Measurements from ENCODE around the gene CDKAL1.

CDKAL1 gene

DNA sequence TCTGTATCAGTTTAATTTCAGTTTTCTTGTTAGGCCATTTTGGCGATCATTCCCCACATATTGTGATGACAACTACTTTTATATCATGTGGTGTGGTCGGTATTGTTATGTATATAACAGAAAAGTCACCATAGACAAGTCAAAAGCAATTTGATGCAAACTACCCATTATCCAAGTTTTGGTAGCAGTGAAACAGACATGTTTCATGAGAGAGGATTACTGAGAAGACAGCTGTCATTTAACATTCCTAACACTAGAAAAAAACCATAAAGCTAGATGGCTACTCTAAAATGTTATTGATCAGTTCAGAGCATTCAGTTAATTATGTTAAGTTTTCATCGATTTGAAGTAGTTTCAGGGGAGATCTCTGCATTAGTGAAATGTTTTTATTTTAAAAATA, 597.1 kb downstream of the CDKAL1 start:
- DNase-seq, result no peak
- H3K9ac ChIP-seq (ENCODE audit: low read depth, low read length), result no peak overlapping the region
- H3K4me2 ChIP-seq (ENCODE audit: insufficient read depth, low read length), result no peak overlapping the region
- no peak overlapping the region for H3K4me3 ChIP-seq (ENCODE audit: low read depth in 1 of 2, low read length in 2 of 2)
- no peaks in the 10 kb centered on the region for H3K36me3 ChIP-seq (ENCODE audit: insufficient read depth, low read length)
- H4K20me1 ChIP-seq (ENCODE audit: insufficient read depth, low read length), result no peaks in the 10 kb centered on the region
- H2AFZ ChIP-seq (ENCODE audit: low read depth, low read length), result no peak overlapping the region
- TF ChIP-seq EZH2 (IDR thresholded peaks at IDR 0.05; ENCODE audit: borderline replicate concordance, low read depth, low read length, severe bottlenecking), result no peak
- TF ChIP-seq, protein P1, sequence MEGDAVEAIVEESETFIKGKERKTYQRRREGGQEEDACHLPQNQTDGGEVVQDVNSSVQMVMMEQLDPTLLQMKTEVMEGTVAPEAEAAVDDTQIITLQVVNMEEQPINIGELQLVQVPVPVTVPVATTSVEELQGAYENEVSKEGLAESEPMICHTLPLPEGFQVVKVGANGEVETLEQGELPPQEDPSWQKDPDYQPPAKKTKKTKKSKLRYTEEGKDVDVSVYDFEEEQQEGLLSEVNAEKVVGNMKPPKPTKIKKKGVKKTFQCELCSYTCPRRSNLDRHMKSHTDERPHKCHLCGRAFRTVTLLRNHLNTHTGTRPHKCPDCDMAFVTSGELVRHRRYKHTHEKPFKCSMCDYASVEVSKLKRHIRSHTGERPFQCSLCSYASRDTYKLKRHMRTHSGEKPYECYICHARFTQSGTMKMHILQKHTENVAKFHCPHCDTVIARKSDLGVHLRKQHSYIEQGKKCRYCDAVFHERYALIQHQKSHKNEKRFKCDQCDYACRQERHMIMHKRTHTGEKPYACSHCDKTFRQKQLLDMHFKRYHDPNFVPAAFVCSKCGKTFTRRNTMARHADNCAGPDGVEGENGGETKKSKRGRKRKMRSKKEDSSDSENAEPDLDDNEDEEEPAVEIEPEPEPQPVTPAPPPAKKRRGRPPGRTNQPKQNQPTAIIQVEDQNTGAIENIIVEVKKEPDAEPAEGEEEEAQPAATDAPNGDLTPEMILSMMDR (IDR thresholded peaks at IDR 0.05; ENCODE audit: borderline replicate concordance, extremely low read depth, low read length, poor library complexity, severe bottlenecking), result no peak
- H3K27ac ChIP-seq (ENCODE audit: low read length), result no peak overlapping the region
- ATAC-seq (ENCODE audit: insufficient read depth, low read depth), result no peak
- H3K79me2 ChIP-seq (ENCODE audit: insufficient read depth, low read length), result no peaks in the 10 kb centered on the region
- no peaks in the 10 kb centered on the region for H3K9me3 ChIP-seq (ENCODE audit: insufficient read depth, low read length, severe bottlenecking)
- H3K27me3 ChIP-seq (ENCODE audit: insufficient read depth, low read length, poor library complexity), result no peaks in the 10 kb centered on the region
- no peaks in the 10 kb centered on the region for H3K4me1 ChIP-seq (ENCODE audit: insufficient read depth, low read length)

DNA sequence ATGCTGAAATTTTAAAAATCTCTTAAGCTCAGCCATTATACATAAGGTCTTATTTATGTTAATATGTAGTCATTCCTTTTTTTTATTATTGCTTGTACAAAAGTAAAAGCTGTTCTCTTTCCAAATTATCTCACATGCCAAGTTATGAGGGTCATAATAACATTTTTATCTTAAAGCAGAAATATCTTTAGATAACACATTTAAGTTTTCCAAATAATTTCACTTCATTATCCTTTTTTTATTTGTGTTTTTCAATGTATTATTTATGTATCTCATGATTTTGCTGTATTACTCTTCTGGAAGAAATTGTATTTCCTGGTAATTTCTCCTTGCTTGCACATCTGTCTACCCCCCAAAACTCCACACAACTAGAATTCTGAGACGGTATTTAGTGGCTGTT, 598.2 kb downstream of the CDKAL1 start:
- DNase-seq, result no peak
- no peaks in the 10 kb centered on the region for H4K20me1 ChIP-seq (ENCODE audit: insufficient read depth, low read length)
- H3K79me2 ChIP-seq (ENCODE audit: insufficient read depth, low read length), result no peaks in the 10 kb centered on the region
- H3K4me3 ChIP-seq (ENCODE audit: low read depth in 1 of 2, low read length in 2 of 2), result no peak overlapping the region
- H3K27me3 ChIP-seq (ENCODE audit: insufficient read depth, low read length, poor library complexity), result no peaks in the 10 kb centered on the region
- no peak overlapping the region for H3K9ac ChIP-seq (ENCODE audit: low read depth, low read length)
- no peaks in the 10 kb centered on the region for H3K4me1 ChIP-seq (ENCODE audit: insufficient read depth, low read length)
- no peak overlapping the region for H3K4me2 ChIP-seq (ENCODE audit: insufficient read depth, low read length)
- TF ChIP-seq, protein P1 (IDR thresholded peaks at IDR 0.05; ENCODE audit: borderline replicate concordance, extremely low read depth, low read length, poor library complexity, severe bottlenecking), result no peak
- no peak for TF ChIP-seq EZH2 (IDR thresholded peaks at IDR 0.05; ENCODE audit: borderline replicate concordance, low read depth, low read length, severe bottlenecking)
- H3K27ac ChIP-seq (ENCODE audit: low read length), result no peak overlapping the region
- H3K36me3 ChIP-seq (ENCODE audit: insufficient read depth, low read length), result no peaks in the 10 kb centered on the region
- no peak for ATAC-seq (ENCODE audit: insufficient read depth, low read depth)
- H3K9me3 ChIP-seq (ENCODE audit: insufficient read depth, low read length, severe bottlenecking), result no peaks in the 10 kb centered on the region
- no peak overlapping the region for H2AFZ ChIP-seq (ENCODE audit: low read depth, low read length)

GRCh38 chr6:21132856-21133838, 598.9 kb downstream of the CDKAL1 start:
- H3K27ac ChIP-seq (ENCODE audit: low read length), result no peak overlapping the region
- H3K9me3 ChIP-seq (ENCODE audit: insufficient read depth, low read length, severe bottlenecking), result no peaks in the 10 kb centered on the region

More at GRCh38 chr6:21132856-21133838, 598.9 kb downstream of the CDKAL1 start:
- Histone ChIP-seq H3K9ac (ENCODE audit: low read depth, low read length) (no peak overlapping the region), H2AFZ (ENCODE audit: low read depth, low read length) (no peak overlapping the region), H3K36me3 (ENCODE audit: insufficient read depth, low read length) (no peaks in the 10 kb centered on the region), H3K27me3 (ENCODE audit: insufficient read depth, low read length, poor library complexity) (no peaks in the 10 kb centered on the region), H3K4me3 (ENCODE audit: low read depth in 1 of 2, low read length in 2 of 2) (no peak overlapping the region), H3K4me1 (ENCODE audit: insufficient read depth, low read length) (no peaks in the 10 kb centered on the region), H3K79me2 (ENCODE audit: insufficient read depth, low read length) (no peaks in the 10 kb centered on the region), H3K4me2 (ENCODE audit: insufficient read depth, low read length) (no peak overlapping the region), H4K20me1 (ENCODE audit: insufficient read depth, low read length) (no peaks in the 10 kb centered on the region)
- ATAC-seq (ENCODE audit: insufficient read depth, low read depth), result no peak
- TF ChIP-seq, protein P1 (IDR thresholded peaks at IDR 0.05; ENCODE audit: borderline replicate concordance, extremely low read depth, low read length, poor library complexity, severe bottlenecking), result no peak
- TF ChIP-seq EZH2 (IDR thresholded peaks at IDR 0.05; ENCODE audit: borderline replicate concordance, low read depth, low read length, severe bottlenecking), result no peak
- DNase-seq, result no peak

Measured in DND-41 (cell line).